NOMO-1 treated with DMSO at 0.1 percent for 48 hours (cell line): ENCODE results near the gene FOXO1.
A peak's percentile ranks its signal among the peaks of the same experiment; 100 is the strongest.

ENCODE experiments used
- DNase-seq: peaks from one replicate; lab custom pipeline; 2025; ENCODE audit not compliant: unreplicated experiment; lab: John Stamatoyannopoulos, UW

The FOXO1 gene

DNA sequence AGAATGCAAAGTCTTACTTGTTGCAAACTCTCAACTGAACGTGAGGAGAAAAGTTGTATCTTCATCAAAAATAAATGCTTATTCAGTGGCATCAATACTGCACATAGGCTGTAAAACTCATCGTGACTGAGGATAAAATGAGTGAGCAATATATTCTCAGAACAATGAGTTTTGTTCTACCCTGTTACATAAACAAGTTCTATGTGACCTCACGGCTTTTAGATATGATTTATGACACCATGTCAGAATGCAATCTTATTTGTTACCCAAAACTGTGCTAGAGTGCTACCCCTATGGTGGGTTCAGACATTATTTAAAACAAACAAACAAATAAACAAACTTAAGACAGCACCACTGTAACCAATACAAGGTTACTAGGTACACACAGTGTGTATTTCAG, 55.4 kb downstream of the FOXO1 start:
- DNase-seq: no peak

DNA sequence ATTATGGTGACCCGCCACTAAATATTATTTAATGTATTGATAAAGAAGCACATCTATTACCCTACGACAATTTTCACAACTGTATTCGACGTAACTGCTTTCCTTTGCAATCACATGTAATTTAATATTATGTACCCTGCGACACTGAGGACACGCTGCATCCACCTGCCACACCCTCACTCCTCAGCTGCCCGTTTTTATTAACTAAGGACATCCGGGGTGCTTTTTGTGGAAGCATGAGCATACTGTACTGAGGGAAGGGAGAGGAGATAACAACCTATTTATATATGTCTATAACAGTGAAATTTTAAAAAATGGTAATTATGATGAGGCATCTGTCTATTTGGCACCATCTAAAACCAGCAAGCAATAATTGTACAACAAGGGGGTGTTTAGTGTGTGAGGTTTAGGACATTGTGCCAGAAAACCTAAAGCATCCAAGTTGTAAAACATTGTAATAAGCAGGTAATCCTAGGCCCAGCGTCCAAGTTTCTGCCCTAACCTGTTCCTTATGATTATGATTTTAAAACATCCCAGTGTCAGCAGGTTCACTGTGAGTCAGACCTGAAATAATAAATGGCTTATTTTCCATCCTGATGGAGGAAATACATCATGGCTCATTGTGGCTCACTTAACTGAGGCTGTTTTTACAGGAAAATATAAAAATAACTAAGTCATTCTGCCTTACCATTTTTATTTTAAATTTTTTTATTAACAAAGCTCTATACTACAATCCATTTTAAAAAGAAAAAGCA, 56.3 kb downstream of the FOXO1 start:
- DNase-seq: no peak

- no peak for DNase-seq
Observed at GRCh38 chr13:40608308-40608707, 58.1 kb downstream of the FOXO1 start.

DNA sequence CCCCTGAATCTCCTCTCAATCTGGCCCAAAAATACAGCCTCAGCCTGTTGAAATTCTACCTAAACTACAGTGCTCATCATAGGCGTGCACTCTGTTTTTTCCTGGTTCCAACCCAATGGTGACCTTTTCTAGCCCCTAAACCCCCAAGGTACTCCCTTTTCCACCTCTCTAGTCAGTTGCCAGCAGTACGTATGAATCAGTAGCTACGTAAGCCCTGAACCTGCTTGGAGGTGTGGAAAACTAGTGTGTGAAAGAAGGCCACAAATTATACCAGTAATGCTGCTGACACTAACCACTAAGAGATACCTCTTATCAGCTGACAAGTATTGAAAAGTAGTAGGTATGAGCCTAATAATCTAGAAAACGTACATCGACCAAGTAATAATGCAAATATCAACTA, 60.9 kb downstream of the FOXO1 start:
- no peak for DNase-seq

DNA sequence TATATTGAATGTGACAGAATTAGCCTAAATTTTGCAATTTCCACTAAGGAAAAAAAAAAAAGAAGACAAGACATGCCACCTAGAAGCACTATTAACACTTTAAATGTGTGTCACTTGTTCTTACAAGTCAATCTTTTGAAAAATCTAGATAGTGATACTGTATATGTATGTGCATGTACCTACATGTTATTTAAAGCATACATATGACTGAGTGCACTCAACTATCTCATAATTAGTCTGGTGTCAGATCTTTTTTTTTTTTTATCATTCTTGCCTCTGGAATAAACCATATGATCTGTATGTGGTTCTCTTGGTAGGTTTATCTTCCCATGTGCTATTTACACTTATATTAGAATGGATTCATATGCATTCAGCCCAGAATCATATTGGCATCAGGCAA, 62.3 kb downstream of the FOXO1 start:
- DNase-seq: no peak

- DNase-seq: no peak
Observed at GRCh38 chr13:40600149-40600751, 66.2 kb downstream of the FOXO1 start.

DNA sequence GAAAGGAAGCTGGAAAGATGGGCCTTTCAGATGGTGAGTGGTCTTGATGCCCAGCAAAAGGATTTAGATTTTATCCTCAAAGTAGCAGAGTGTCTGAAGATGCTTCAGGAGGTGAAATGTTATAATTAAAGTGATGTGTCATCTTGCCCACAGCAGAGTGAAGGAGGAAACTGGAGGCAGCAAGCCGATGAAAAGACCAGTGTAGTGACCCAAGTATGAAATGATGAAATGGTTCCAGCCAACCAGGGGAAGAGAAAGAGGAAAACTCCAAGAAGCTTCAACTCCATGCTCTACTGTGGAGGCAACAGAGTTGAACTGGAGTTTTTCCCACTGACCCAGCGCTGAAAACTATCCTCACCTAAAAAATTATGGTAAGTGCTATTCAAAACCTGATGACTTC, 66.7 kb downstream of the FOXO1 start:
- no peak for DNase-seq

- DNase-seq: no peak
Observed at GRCh38 chr13:40599124-40599523, 67.3 kb downstream of the FOXO1 start.

GRCh38 chr13:40598569-40598968, 67.9 kb downstream of the FOXO1 start:
- no peak for DNase-seq

DNA sequence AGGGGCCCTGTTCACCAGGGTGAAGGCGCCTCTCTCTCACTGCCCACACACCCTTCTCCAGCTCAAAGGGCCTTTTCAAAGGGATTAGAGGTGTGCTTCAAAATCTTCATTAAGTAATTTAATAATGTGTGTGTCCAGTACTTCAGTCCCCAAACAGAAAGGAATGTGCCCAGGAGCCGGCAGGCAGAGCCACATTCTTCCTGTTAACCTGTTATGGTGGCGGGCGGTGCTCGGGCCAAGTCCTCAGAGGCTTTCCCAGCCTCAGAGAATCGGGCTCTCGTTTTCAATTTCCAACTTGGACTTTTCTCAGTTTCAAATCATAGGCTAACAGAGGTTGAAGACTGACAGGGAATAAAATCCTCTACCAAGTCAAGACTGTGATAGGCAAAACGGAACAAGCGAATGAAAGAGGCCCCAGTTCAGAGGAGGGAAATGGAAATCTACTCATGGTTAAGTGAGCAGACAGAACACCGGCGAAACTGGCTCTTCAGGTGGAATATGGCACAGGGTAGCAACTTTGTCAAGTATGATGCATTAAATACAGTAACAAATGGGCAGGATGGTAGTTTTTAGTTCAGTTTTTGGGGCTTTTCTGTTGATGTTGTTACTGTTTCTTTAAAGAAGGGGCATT, 68.6 kb downstream of the FOXO1 start:
- DNase-seq: no peak

DNA sequence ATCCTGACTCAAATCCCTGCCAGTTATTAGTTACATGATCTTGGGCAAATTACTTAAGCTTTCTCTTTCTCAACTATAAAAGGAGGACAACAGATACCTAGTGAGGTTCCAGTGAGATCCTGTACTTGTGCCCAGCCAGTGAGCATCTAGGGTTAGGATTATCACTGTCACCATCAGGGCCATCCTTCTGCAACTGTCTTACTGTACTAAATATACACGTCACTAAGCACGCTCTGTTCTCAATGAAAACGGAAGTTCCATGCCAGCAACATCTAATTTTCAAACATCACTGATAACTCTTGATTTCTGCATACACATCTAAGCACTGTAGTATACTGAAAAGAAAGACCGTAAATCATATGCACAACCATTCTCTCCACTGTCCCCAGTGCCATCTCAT, 70.0 kb downstream of the FOXO1 start:
- DNase-seq: no peak

DNA sequence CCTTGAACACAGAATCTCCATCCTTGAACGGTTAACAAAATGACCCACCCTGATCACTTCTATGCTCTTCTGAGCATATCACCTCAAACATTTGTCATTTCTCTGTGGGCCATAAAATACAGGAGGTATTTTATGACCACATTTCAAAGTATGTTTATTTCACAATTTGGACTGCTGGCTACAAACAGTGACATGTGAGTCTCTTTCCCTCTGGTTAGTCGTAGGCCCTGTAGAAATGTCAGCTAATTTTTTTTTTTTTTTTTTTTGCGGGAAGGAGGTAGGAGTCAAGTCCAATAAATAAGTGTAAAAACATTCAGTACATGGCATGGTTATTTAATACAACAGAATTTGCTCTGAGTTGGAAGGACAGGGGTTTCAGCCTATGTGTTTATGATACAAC, 70.7 kb downstream of the FOXO1 start:
- no peak for DNase-seq

DNA sequence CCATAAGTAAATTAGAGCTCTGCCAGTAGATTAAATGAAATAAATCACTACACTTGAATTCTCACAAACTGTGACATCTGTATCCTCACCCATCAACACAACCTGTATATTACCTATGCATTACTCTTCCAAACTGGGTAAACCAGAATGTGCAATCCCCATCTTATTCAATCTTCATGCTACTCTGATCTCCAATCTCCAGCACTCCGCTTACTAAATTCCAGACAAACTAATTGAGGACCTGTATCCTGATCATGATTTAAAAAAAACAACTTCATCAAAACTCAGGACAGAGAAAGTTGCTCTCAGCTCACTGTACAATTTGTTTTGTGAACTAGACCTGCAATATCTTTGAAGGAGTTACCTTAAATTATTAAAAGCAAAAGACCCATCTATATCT, 74.4 kb downstream of the FOXO1 start:
- DNase-seq: no peak

GRCh38 chr13:40591091-40591490, 75.3 kb downstream of the FOXO1 start:
- DNase-seq: no peak

GRCh38 chr13:40590112-40590862, 76.2 kb downstream of the FOXO1 start:
- no peak for DNase-seq

DNA sequence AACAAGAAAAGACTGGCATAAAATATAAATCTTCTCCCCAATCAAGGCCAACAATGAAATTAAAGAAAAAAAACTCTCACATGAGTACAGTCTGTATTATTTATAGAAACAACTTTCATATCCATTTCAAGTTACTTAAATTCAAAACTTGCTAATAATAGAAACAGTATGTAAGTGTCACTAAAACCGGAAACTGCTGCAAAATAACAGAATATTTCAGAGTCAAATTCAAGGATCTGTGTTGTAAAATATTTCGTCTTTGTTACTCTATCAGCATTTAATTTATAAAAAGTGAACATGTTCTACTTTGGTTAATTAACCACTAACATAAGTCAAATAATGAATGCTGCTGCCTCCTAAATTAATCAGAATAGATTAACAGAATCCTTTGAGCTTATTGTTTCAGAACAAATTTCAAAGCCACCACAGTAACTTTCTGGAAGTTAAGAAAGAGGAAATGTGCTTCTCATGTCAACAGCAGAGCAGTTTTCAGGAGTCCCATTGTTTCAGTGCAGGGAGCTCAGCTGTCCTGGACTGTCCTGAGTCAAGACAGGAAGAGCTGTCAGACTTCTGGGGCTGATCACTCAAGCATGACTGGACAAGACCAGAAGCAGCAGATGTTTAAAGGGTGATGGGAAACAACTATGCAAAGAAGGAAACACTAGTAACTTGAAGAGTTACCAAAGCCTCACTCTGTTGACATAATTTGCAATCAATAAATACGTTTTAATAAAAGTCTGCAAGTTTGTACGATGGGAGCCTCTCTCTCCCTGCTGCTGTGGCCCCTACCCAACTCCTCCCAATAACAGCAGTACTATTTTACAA, 76.9 kb downstream of the FOXO1 start:
- peak; percentile 84 for DNase-seq

DNA sequence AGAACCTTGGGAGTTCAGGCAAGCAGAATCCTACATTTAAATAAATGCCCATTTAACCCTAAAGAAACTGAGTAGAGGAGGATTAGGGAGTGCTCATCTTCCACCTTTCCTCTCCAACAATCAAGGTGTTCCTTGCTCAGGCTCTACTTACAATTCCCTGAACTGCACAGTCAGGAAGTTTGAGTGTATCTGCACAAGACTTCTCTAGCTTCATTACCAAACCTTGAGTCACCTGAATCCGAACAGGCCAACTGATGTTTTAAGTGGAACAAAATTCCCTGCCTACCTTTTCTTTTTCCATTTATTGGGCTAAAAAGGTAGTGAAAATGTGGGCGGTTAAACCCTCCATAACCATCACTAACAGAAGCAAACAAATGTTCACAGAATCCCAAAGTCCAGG, 78.3 kb downstream of the FOXO1 start:
- DNase-seq: no peak

GRCh38 chr13:40586886-40587565, 79.4 kb downstream of the FOXO1 start:
- DNase-seq: no peak

DNA sequence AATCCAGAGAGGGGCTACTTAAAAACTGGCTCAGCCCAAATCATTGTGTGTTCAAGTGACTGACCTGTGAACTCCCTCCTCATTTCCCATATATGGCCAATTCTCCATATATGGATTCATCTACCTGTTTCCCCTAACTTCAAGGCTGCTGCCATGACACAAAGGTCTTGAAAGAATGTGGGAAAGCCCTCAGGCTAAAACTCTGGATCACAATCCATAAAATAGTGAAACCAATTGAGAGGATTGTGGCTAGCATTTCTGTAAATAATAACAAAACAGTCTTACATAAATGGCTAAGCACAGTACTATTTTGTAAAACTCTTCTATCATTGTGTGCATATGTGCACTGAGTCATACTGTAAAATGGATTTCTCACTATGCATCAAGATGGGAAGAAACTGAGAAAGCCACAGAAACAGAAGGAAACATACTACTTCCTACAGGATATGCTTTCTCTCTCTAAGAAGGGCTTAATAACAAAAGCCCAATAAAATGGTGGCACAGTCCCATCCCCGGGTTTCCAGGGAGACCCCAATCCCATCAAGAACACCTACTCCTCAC, 80.5 kb downstream of the FOXO1 start:
- DNase-seq: no peak

- no peak for DNase-seq
Observed at GRCh38 chr13:40583738-40584137, 82.7 kb downstream of the FOXO1 start.
